ENCODE results near the gene VIM.

GRCh38 chr10:17190602-17191001 lies 37.4 kb upstream of the VIM start:
- TF ChIP-seq GATA2 (IDR thresholded peaks at IDR 0.05; ENCODE audit: low read depth, low read length) (no peak), GATA3 (IDR thresholded peaks at IDR 0.05; ENCODE audit: low read depth, low read length) (no peak)
